GM12878 (cell line): ENCODE measurements around the gene CPLX1. TPM values are rescaled to one million over a fixed set of nuclear protein-coding genes. Genes with fewer than 3 reads are reported as not detected.

Experiments used
- ATAC-seq: fragments of 200-7000 bp; cut with Tn5 transposase; 3 replicates; pipeline ENCODE4 v1.9.1; 2020; ENCODE audit warnings: mild to moderate bottlenecking, moderate library complexity
- BruUV-seq: library from RNA; stranded (reverse); fragments of 400-500 nt; replicated peaks from 2 replicates; lab custom pipeline; 2021; lab: Mats Ljungman, UMichigan
- CTCF ChIA-PET: fragments of 300-600 bp; sonication (Branson Sonifier 250); formaldehyde crosslinking; extraction: SDS; loops from one replicate; lab custom pipeline; 2021; ENCODE audit warnings: inconsistent platforms; lab: Yijun Ruan, JAX
- POLR2A ChIA-PET: fragments of 350-600 bp; formaldehyde crosslinking; extraction: SDS; loops from one replicate; lab custom pipeline; 2021; ENCODE audit warnings: inconsistent platforms; lab: Charles Lee
- RAD21 ChIA-PET: fragments of 300-600 bp; sonication (Branson Sonifier 250); formaldehyde crosslinking; loops from one replicate; lab custom pipeline; 2023; ENCODE audit warnings: antibody characterized with exemption; ENCODE audit not compliant: unreplicated experiment; lab: Charles Lee
- SMC1A ChIA-PET: fragments of 300-600 bp; sonication (Branson Sonifier 250); formaldehyde crosslinking; loops from one replicate; lab custom pipeline; 2023; ENCODE audit not compliant: unreplicated experiment, uncharacterized antibody; lab: Charles Lee
- DNase-seq: peaks from one replicate; pipeline ENCODE4 v3.0.0-alpha.2; 2011; ENCODE audit warnings: low read depth, low spot score
- FAIRE-seq: peaks from 3 replicates; lab custom pipeline; 2011; peaks lifted over from hg19 to GRCh38; lab: Jason Lieb, UNC
- H2AFZ ChIP-seq: 2 replicates; pipeline ENCODE4 v1.6.0; 2011; ENCODE audit warnings: low read depth, low read length, control low read depth; ENCODE audit not compliant: control insufficient read depth
- H3K27ac ChIP-seq: 2 replicates; pipeline ENCODE4 v1.5.1; 2011; ENCODE audit warnings: control low read depth; ENCODE audit not compliant: control insufficient read depth, insufficient read depth
- H3K27me3 ChIP-seq, 2 experiments: replicated peaks in 1 of 2; 2 replicates each; pipeline versions ENCODE4 v1.6.0 to v1.6.1; 2011; ENCODE audit warnings: low read length in 1 of 2; ENCODE audit not compliant: control insufficient read depth in 2 of 2, insufficient read depth in 2 of 2
- H3K36me3 ChIP-seq, 2 experiments: 2 replicates each; pipeline ENCODE4 v1.5.1; 2011; ENCODE audit warnings: low read length in 1 of 2; ENCODE audit not compliant: control insufficient read depth in 2 of 2, insufficient read depth in 2 of 2
- H3K4me1 ChIP-seq: 2 replicates; pipeline ENCODE4 v1.6.1; 2011; ENCODE audit warnings: mild to moderate bottlenecking, low read length, moderate library complexity, mixed read lengths; ENCODE audit not compliant: control insufficient read depth, insufficient read depth
- H3K4me2 ChIP-seq: 2 replicates; pipeline ENCODE4 v1.6.0; 2011; ENCODE audit warnings: control low read depth; ENCODE audit not compliant: control insufficient read depth, insufficient read depth
- H3K4me3 ChIP-seq: fragments of 200-600 bp; sonication (generic); 2 replicates; pipeline ENCODE4 v1.5.1; 2016
- H3K79me2 ChIP-seq: 2 replicates; pipeline ENCODE4 v1.6.0; 2011; ENCODE audit warnings: low read length; ENCODE audit not compliant: control insufficient read depth, insufficient read depth
- H3K9ac ChIP-seq: 2 replicates; pipeline ENCODE4 v1.8.0; 2011; ENCODE audit warnings: low read length, control low read depth, mixed read lengths; ENCODE audit not compliant: control insufficient read depth, insufficient read depth
- H3K9me3 ChIP-seq: replicated peaks from 3 replicates; pipeline ENCODE4 v1.5.1; 2011; ENCODE audit warnings: mild to moderate bottlenecking, low read length; ENCODE audit not compliant: control insufficient read depth, insufficient read depth
- H4K20me1 ChIP-seq: 2 replicates; pipeline ENCODE4 v1.6.0; 2011; ENCODE audit not compliant: control insufficient read depth, insufficient read depth
- BCL3 ChIP-seq: IDR thresholded peaks from 2 replicates; pipeline ENCODE4 v1.6.1; 2011; ENCODE audit warnings: borderline replicate concordance, low read depth, mild to moderate bottlenecking, moderate library complexity, low read length; ENCODE audit not compliant: insufficient read depth, poor library complexity, severe bottlenecking
- BMI1 ChIP-seq: fragments of 450-650 bp; IDR thresholded peaks from 2 replicates; pipeline ENCODE4 v1.6.1; 2016; ENCODE audit warnings: mild to moderate bottlenecking, moderate library complexity, borderline replicate concordance
- CBX5 ChIP-seq: sonication (generic); IDR thresholded peaks from 2 replicates; pipeline ENCODE4 v1.6.1; 2016; ENCODE audit warnings: low read depth, moderate library complexity, mild to moderate bottlenecking, inconsistent platforms
- CHD4 ChIP-seq: fragments of 200-600 bp; sonication (generic); IDR thresholded peaks from 2 replicates; pipeline ENCODE4 v1.6.1; 2016; ENCODE audit warnings: mild to moderate bottlenecking
- CREM ChIP-seq: IDR thresholded peaks from 2 replicates; pipeline ENCODE4 v1.6.1; 2014; ENCODE audit warnings: antibody characterized with exemption, low read depth
- JUND ChIP-seq: IDR thresholded peaks from 2 replicates; pipeline ENCODE4 v1.6.1; 2012; ENCODE audit warnings: low read depth, mild to moderate bottlenecking, low read length, improper control_type of control experiment, moderate library complexity
- KAT2A ChIP-seq: conservative IDR thresholded peaks from 2 replicates; pipeline ENCODE4 v1.6.1; 2011; ENCODE audit warnings: low read depth, low read length; ENCODE audit not compliant: control insufficient read depth
- NKRF ChIP-seq: fragments of 450-650 bp; conservative IDR thresholded peaks from 2 replicates; pipeline ENCODE4 v1.6.1; 2017; ENCODE audit warnings: mild to moderate bottlenecking, moderate library complexity
- POLR2A ChIP-seq: IDR thresholded peaks from 2 replicates; pipeline ENCODE4 v1.6.1; 2011; ENCODE audit warnings: low read depth, mild to moderate bottlenecking, low read length
- PRDM15 ChIP-seq: fragments of 450-650 bp; formaldehyde crosslinking; IDR thresholded peaks from 2 replicates; pipeline ENCODE4 v1.4.0; 2020; ENCODE audit warnings: mild to moderate bottlenecking, moderate library complexity
- TARDBP ChIP-seq: IDR thresholded peaks from 2 replicates; pipeline ENCODE4 v1.6.1; 2016; ENCODE audit warnings: borderline replicate concordance
- YY1 ChIP-seq: IDR thresholded peaks from 2 replicates; pipeline ENCODE4 v1.6.1; 2011; ENCODE audit warnings: low read depth, mild to moderate bottlenecking, low read length
- WGBS: methylation state at CpG from one replicate; pipeline ENCODE4 v1.1.6; 2016; ENCODE audit warnings: low lambda C conversion rate; ENCODE audit not compliant: insufficient replicate concordance, insufficient coverage; ENCODE audit errors: missing lambda C conversion rate; 5-methylcytosine and 5-hydroxymethylcytosine counted together
- in situ Hi-C: fragments of 300-500 bp; cut with MboI; formaldehyde crosslinking; loops from 9 replicates; pipeline ENCODE4 v1.14.3; 2018; ENCODE audit warnings: mixed read lengths
- intact Hi-C: fragments of 100-400 bp; cut with micrococcal nuclease; formaldehyde crosslinking; loops from one replicate; pipeline ENCODE4 v1.14.2; 2022; ENCODE audit not compliant: unreplicated experiment
- polyA plus RNA-seq, 11 experiments: library from polyadenylated mRNA; depleted of rRNA in 4 of 11; unstranded in 6 of 11; stranded (reverse) in 5 of 11; fragments of >200 nt; fragmentation: Nextera tagmentation in 4 of 11; fragmentation: Illumina TruSeq in 1 of 11; extraction: Ambion mirVana in 4 of 11; extraction: Trizol in 1 of 11; gene quantifications; 1 replicate in 1 of 11; 2 replicates in 10 of 11; pipeline versions ENCODE4 v1.2.1 to v1.2.3, GENCODE V29; 2011 to 2016; ENCODE audit warnings: inconsistent platforms in 2 of 11, missing spikeins in 2 of 11, low read depth in 1 of 11
- total RNA-seq, 4 experiments: library from RNA; depleted of rRNA in 3 of 4; stranded (reverse); fragments of >200 nt in 3 of 4; fragmentation: Illumina TruSeq in 1 of 4; extraction: Trizol in 1 of 4; gene quantifications; 2 replicates each; pipeline versions ENCODE4 v1.2.1 to v1.2.3, GENCODE V29; 2013 to 2021
- TF ChIP-seq, protein P1 (sequence below): IDR thresholded peaks from 2 replicates; pipeline ENCODE4 v1.6.1; 2011; ENCODE audit warnings: low read depth, low read length, improper control_type of control experiment, borderline replicate concordance
- TF ChIP-seq, protein P2 (sequence below): fragments of 450-650 bp; IDR thresholded peaks from 2 replicates; pipeline ENCODE4 v1.6.1; 2017; ENCODE audit warnings: antibody characterized with exemption, mild to moderate bottlenecking, moderate library complexity

Gene CPLX1
- total and polyA plus RNA-seq, 10 of the 15 experiments (the other 5 are each of a cell fraction or from before 2014, with no cell fraction given), result 0.04 to 1.2 (median 0.13) TPM; not detected in 5

- DNase-seq (no peak), FAIRE-seq (no peak), ATAC-seq (no peak)
- Histone ChIP-seq H2AFZ (no peak overlapping the region), H3K4me2 (no peak overlapping the region), H3K4me3 (no peak overlapping the region), H3K9ac (no peak overlapping the region), H3K27me3 (no peaks in the 10 kb centered on the region), H3K27ac (no peak overlapping the region), H3K36me3 (peaks cover 0 to 4% of the 10 kb centered on the region in 2 experiments; a peak in 3 of 4 replicates), H4K20me1 (no peaks in the 10 kb centered on the region), H3K79me2 (no peaks in the 10 kb centered on the region), H3K4me1 (no peaks in the 10 kb centered on the region), H3K9me3 (peaks cover 3% of the 10 kb centered on the region; the same call in 1 of the 3 replicates)
- ChIA-PET POLR2A (no interaction called here), SMC1A (no interaction called here), CTCF (no interaction called here), RAD21 (no interaction called here)
- in situ Hi-C loops, result no loop called here
- BruUV-seq, result no TSS peak
- intact Hi-C loops, result no loop called here
- WGBS, result 89% methylated on average over 16 of the region's 16 CpGs
- TF ChIP-seq CREM (no peak), JUND (no peak), YY1 (no peak), NKRF (no peak), BCL3 (no peak), POLR2A (no peak), TARDBP (no peak), BMI1 (no peak), KAT2A (no peak), PRDM15 (CRISPR knock-in tag) (no peak), CHD4 (no peak), CBX5 (no peak)
- TF ChIP-seq, protein P1, sequence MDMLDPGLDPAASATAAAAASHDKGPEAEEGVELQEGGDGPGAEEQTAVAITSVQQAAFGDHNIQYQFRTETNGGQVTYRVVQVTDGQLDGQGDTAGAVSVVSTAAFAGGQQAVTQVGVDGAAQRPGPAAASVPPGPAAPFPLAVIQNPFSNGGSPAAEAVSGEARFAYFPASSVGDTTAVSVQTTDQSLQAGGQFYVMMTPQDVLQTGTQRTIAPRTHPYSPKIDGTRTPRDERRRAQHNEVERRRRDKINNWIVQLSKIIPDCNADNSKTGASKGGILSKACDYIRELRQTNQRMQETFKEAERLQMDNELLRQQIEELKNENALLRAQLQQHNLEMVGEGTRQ, result no peak
- TF ChIP-seq, protein P2, sequence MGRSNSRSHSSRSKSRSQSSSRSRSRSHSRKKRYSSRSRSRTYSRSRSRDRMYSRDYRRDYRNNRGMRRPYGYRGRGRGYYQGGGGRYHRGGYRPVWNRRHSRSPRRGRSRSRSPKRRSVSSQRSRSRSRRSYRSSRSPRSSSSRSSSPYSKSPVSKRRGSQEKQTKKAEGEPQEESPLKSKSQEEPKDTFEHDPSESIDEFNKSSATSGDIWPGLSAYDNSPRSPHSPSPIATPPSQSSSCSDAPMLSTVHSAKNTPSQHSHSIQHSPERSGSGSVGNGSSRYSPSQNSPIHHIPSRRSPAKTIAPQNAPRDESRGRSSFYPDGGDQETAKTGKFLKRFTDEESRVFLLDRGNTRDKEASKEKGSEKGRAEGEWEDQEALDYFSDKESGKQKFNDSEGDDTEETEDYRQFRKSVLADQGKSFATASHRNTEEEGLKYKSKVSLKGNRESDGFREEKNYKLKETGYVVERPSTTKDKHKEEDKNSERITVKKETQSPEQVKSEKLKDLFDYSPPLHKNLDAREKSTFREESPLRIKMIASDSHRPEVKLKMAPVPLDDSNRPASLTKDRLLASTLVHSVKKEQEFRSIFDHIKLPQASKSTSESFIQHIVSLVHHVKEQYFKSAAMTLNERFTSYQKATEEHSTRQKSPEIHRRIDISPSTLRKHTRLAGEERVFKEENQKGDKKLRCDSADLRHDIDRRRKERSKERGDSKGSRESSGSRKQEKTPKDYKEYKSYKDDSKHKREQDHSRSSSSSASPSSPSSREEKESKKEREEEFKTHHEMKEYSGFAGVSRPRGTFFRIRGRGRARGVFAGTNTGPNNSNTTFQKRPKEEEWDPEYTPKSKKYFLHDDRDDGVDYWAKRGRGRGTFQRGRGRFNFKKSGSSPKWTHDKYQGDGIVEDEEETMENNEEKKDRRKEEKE, result no peak
Measured at GRCh38 chr4:848307-848691, 22.4 kb upstream of the CPLX1 start.
